Type B pancreatic cell (in vitro differentiated cells): ENCODE measurements around the gene CTNNB1. TPM values are rescaled to one million over a fixed set of nuclear protein-coding genes. Genes with fewer than 3 reads are reported as not detected.

ENCODE experiments used
- DNase-seq: peaks from one replicate; pipeline ENCODE4 v3.0.0; 2021; ENCODE audit warnings: mixed read lengths; ENCODE audit not compliant: unreplicated experiment; ENCODE audit errors: extremely low spot score
- H3K27ac Mint-ChIP-seq: 2 replicates; pipeline ENCODE4 v1.8.0; 2021; ENCODE audit warnings: mild to moderate bottlenecking, mixed read lengths
- H3K27me3 Mint-ChIP-seq: 2 replicates; pipeline ENCODE4 v1.8.0; 2021; ENCODE audit warnings: mixed read lengths
- H3K36me3 Mint-ChIP-seq: 2 replicates; pipeline ENCODE4 v1.8.0; 2021; ENCODE audit warnings: mixed read lengths
- H3K4me1 Mint-ChIP-seq: one replicate; pipeline ENCODE4 v1.8.0; 2021; ENCODE audit warnings: mixed read lengths; ENCODE audit not compliant: unreplicated experiment
- H3K4me3 Mint-ChIP-seq: 2 replicates; pipeline ENCODE4 v1.8.0; 2021; ENCODE audit warnings: mild to moderate bottlenecking, mixed read lengths
- H3K9me3 Mint-ChIP-seq: 2 replicates; pipeline ENCODE4 v1.8.0; 2021; ENCODE audit warnings: mixed read lengths
- long read RNA-seq: library from polyadenylated mRNA; unstranded; transcript quantifications from one replicate; pipeline ENCODE4 v2.0.0, GENCODE V29; 2020
- total RNA-seq: library from RNA; stranded (reverse); gene quantifications from 2 replicates; pipeline ENCODE4 v1.2.1, GENCODE V29; 2021; ENCODE audit warnings: low replicate concordance
- TF ChIP-seq, protein P1 (sequence below): fragments of 200-600 bp; sonication (generic); conservative IDR thresholded peaks from 2 replicates; pipeline ENCODE4 v1.5.0; 2021; ENCODE audit warnings: antibody characterized with exemption, mild to moderate bottlenecking

CTNNB1 gene
- total RNA-seq = 438 and 471 TPM in 2 replicates
- long read RNA-seq, transcript CTNNB1-201 (15 exons, 3,947 nt) = minor isoform, 70 of 259 reads
- long read RNA-seq, transcript CTNNB1-202 (16 exons, 3,268 nt) = major isoform, 78 of 259 reads
- long read RNA-seq, transcript CTNNB1-203 (16 exons, 3,472 nt) = minor isoform, 41 of 259 reads
- long read RNA-seq, partial matches to known transcripts = 46 of 259 reads
- long read RNA-seq, other reads (novel, unspliced or antisense) = 12 of 259 reads

DNA sequence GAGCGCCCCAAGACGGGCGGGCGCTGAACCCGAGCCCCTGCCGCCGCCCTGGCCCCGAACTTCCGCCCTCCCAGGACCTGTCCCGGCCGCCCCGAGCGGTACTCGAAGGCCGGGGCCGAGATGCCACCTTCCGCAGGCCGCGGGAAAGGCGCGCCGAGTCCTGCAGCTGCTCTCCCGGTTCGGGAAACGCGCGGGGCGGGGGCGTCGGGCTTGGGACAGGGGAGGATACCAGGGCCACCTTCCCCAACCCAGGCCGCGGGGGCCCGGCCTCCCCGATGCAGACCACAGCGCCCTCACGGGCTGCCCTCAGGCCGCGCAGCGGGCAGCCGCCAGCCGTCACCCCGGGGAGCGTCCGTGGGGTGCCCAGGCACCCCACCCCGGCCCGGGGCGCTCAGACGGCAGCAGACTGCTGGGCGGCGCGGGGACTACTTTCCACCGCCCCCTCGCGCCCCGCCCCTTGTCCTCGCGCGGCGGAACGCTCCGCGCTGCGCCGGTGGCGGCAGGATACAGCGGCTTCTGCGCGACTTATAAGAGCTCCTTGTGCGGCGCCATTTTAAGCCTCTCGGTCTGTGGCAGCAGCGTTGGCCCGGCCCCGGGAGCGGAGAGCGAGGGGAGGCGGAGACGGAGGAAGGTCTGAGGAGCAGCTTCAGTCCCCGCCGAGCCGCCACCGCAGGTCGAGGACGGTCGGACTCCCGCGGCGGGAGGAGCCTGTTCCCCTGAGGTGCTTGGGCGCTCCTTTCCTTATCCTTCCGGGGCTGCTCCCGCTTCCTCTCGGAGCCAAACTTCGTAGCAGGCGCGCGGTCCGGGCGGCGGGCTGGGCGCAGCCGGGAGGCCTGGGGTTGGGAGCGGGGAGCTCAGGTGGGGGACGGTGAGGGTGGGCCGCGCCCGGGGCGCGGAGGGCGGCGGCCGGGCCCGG lies at the start of gene CTNNB1:
Gene CTNNB1, plus strand, starts transcription at position 556 of the 916 bp plus-strand sequence. CDS start 24,564 bp downstream, outside the sequence.
- H3K4me3 Mint-ChIP-seq = peak within 1 kb of the TSS; percentile 99
- DNase-seq = peak; percentile 95
- H3K27me3 Mint-ChIP-seq = no peaks in the 10 kb centered on the region
- TF ChIP-seq, protein P1, sequence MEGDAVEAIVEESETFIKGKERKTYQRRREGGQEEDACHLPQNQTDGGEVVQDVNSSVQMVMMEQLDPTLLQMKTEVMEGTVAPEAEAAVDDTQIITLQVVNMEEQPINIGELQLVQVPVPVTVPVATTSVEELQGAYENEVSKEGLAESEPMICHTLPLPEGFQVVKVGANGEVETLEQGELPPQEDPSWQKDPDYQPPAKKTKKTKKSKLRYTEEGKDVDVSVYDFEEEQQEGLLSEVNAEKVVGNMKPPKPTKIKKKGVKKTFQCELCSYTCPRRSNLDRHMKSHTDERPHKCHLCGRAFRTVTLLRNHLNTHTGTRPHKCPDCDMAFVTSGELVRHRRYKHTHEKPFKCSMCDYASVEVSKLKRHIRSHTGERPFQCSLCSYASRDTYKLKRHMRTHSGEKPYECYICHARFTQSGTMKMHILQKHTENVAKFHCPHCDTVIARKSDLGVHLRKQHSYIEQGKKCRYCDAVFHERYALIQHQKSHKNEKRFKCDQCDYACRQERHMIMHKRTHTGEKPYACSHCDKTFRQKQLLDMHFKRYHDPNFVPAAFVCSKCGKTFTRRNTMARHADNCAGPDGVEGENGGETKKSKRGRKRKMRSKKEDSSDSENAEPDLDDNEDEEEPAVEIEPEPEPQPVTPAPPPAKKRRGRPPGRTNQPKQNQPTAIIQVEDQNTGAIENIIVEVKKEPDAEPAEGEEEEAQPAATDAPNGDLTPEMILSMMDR = no peak
- peaks cover 21% of the 10 kb centered on the region for H3K4me1 Mint-ChIP-seq
- no peaks in the 10 kb centered on the region for H3K9me3 Mint-ChIP-seq
- H3K36me3 Mint-ChIP-seq = peaks cover 4% of the 10 kb centered on the region
- peak within 1 kb of the TSS; percentile 93 for H3K27ac Mint-ChIP-seq

DNA sequence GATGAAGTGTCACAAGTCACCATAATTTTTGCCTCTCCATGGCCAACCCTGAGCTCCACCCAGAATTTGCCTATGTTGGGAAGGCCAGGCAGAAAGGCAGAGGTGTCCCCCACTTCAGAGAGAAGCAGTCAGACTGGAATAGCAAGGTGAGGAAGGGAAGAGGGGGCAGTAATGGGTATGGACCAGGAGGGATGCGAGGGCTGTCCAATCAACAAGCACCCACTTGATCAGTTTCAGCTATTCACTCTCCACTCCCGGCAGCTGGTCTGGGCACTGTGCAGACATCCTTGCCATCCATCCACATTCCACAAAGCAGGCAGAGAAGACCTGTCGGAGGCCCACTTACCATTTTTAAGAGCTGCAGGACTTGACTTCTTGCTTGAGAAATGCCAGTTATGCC lies 43.5 kb upstream of the CTNNB1 start:
- Mint-ChIP-seq H3K27me3 (peaks cover 4% of the 10 kb centered on the region), H3K4me3 (no peak overlapping the region), H3K4me1 (peaks cover 7% of the 10 kb centered on the region), H3K9me3 (peaks cover 5% of the 10 kb centered on the region), H3K27ac (no peak overlapping the region), H3K36me3 (no peaks in the 10 kb centered on the region)
- no peak for DNase-seq
- TF ChIP-seq, protein P1 = no peak

DNA sequence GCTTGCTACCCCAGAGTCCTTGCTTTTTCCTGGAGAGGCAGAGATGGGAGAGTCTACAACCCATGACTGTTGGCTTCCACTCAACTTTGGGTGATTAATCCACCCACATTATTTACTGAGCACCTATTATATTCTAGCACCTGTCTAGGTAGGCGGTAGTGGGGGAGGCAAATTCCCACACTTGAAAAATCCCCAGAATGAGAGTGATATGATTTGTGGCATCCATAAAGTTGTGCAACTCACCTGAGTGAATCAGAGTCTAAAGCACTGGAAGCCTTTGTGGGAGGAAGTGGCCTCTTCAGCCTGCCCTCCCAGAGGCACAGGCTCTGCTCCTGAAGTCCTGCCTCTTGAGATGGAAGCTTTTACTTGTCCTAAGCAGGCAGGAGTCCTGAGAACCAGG lies 40.4 kb upstream of the CTNNB1 start:
- Mint-ChIP-seq H3K4me1 (peaks cover 10% of the 10 kb centered on the region), H3K9me3 (peaks cover 5% of the 10 kb centered on the region), H3K4me3 (no peak overlapping the region), H3K27ac (peak overlapping the region; percentile 66), H3K27me3 (peaks cover 4% of the 10 kb centered on the region), H3K36me3 (no peaks in the 10 kb centered on the region)
- TF ChIP-seq, protein P1 = no peak
- DNase-seq = no peak

DNA sequence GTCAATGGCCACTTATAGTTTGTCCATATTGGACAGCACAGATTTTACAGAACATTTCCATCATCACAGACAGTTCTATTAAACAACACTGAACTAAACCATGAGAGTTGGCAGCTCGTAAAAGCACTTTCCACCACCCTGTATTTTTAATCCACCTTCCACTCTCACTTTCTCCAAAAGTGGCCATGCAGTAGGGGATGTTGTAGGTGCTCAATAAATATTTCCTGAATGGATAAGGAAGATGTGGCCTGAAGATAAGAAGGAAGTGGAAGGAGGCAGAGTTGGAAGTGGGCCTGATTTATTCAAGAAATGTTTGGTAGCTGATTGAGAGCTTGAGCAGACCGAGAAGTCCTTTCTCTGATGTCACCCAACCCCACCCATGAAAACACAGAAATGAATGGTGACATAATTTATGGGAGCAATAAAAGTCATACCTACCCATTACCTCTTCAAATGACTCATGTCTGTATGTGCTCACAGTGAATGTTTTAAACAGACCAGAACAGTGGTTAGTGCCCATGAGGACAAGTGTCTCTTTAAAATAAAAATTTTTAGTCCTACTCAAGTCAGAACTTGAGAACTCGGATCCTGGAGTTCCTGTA lies 39.6 kb upstream of the CTNNB1 start:
- Mint-ChIP-seq H3K4me3 (no peak overlapping the region), H3K9me3 (peaks cover 5% of the 10 kb centered on the region), H3K36me3 (no peaks in the 10 kb centered on the region), H3K27me3 (peaks cover 4% of the 10 kb centered on the region), H3K4me1 (peaks cover 10% of the 10 kb centered on the region), H3K27ac (peak overlapping the region; percentile 80)
- TF ChIP-seq, protein P1 = no peak
- DNase-seq = no peak

DNA sequence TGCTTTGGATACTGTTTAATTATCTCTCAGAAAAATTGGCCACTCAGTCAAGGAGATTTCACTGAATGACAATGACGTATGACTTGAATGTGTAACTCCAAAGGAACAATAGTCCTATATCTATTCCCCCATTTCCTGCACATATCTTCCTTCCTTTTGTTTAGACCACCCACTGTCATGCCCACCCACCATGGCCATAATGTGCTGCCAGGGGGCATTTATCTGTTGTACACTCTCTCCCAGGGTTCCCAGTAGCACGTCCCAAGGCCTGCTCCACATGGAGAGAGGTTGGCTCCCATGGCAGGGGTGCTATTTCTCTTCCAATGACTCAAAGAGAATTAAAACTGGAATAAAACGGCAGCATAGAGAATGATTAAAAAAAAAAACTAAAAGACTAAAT lies 36.8 kb upstream of the CTNNB1 start:
- H3K27ac Mint-ChIP-seq = no peak overlapping the region
- no peak overlapping the region for H3K4me3 Mint-ChIP-seq
- no peak for DNase-seq
- TF ChIP-seq, protein P1 = no peak
- H3K27me3 Mint-ChIP-seq = no peaks in the 10 kb centered on the region
- peaks cover 10% of the 10 kb centered on the region for H3K4me1 Mint-ChIP-seq
- H3K9me3 Mint-ChIP-seq = peaks cover 12% of the 10 kb centered on the region
- no peaks in the 10 kb centered on the region for H3K36me3 Mint-ChIP-seq
